SU-DHL-6 (cell line): ENCODE results near the gene PBLD.
"Not testable (repeated sequence)": the region's sequence is repeated elsewhere in the genome, so short reads cannot be mapped to it uniquely, and the experiment has no call there.

Experiments used
- H2AFZ ChIP-seq: fragments of 200-600 bp; sonication (generic); 2 replicates; pipeline ENCODE4 v1.6.1; 2014; ENCODE audit warnings: low read depth, mild to moderate bottlenecking, moderate library complexity, mixed read lengths, antibody characterized with exemption, low read length; ENCODE audit not compliant: severe bottlenecking
- H3F3A ChIP-seq: fragments of 200-600 bp; shearing (Covaris generic); 2 replicates; pipeline ENCODE4 v1.6.0; 2016; ENCODE audit warnings: antibody characterized with exemption, mild to moderate bottlenecking; ENCODE audit not compliant: insufficient read depth
- H3K27ac ChIP-seq: fragments of 200-600 bp; sonication (generic); 2 replicates; pipeline ENCODE4 v1.5.1; 2016; ENCODE audit warnings: low read depth, mild to moderate bottlenecking, low read length, moderate library complexity, mixed read lengths
- H3K27me3 ChIP-seq: fragments of 200-600 bp; sonication (generic), shearing (Covaris generic); 2 replicates; pipeline ENCODE4 v1.6.0; 2014; ENCODE audit warnings: mild to moderate bottlenecking, low read length
- H3K36me3 ChIP-seq: fragments of 200-600 bp; sonication (generic); 2 replicates; pipeline ENCODE4 v1.6.1; 2014; ENCODE audit warnings: mild to moderate bottlenecking, low read length, mixed read lengths
- H3K4me2 ChIP-seq: fragments of 300-600, 200-600 bp; shearing (Covaris generic), sonication (generic); 2 replicates; pipeline ENCODE4 v1.6.0; 2014; ENCODE audit warnings: low read length, low read depth, mild to moderate bottlenecking; ENCODE audit not compliant: poor library complexity, severe bottlenecking
- H3K4me3 ChIP-seq: fragments of 200-600 bp; sonication (generic); 2 replicates; pipeline ENCODE4 v1.5.1; 2014; ENCODE audit warnings: antibody characterized with exemption, low read length, mild to moderate bottlenecking, mixed read lengths; ENCODE audit not compliant: insufficient read depth, poor library complexity, severe bottlenecking
- H3K79me2 ChIP-seq: fragments of 200-600 bp; sonication (generic); 2 replicates; pipeline ENCODE4 v1.6.1; 2014; ENCODE audit warnings: mild to moderate bottlenecking, low read length, moderate library complexity; ENCODE audit not compliant: insufficient read depth
- H3K9ac ChIP-seq: fragments of 200-600 bp; sonication (generic); 2 replicates; pipeline ENCODE4 v1.7.0; 2014; ENCODE audit warnings: mild to moderate bottlenecking, low read length
- H3K9me2 ChIP-seq: fragments of 200-600 bp; sonication (generic); replicated peaks from 2 replicates; pipeline ENCODE4 v1.6.1; 2014; ENCODE audit warnings: low read length; ENCODE audit not compliant: insufficient read depth
- H3K9me3 ChIP-seq: fragments of 200-600 bp; sonication (generic); 2 replicates; pipeline ENCODE4 v1.6.1; 2014; ENCODE audit warnings: low read length, mixed read lengths; ENCODE audit not compliant: insufficient read depth
- H4K20me1 ChIP-seq: fragments of 200-600 bp; sonication (generic); 2 replicates; pipeline ENCODE4 v1.6.1; 2014; ENCODE audit warnings: low read depth, mild to moderate bottlenecking, antibody characterized with exemption, low read length, moderate library complexity, mixed read lengths
- EZH2phosphoT487 ChIP-seq: fragments of 200-600 bp; sonication (generic), shearing (Covaris generic); conservative IDR thresholded peaks from 2 replicates; pipeline ENCODE4 v1.6.1; 2018; ENCODE audit warnings: mild to moderate bottlenecking, antibody characterized with exemption, low read length, moderate library complexity, mixed read lengths
- TF ChIP-seq, protein P1 (sequence below): fragments of 200-600 bp; sonication (generic); IDR thresholded peaks from one replicate; pipeline ENCODE4 v1.5.1; 2017; ENCODE audit warnings: antibody characterized with exemption, mild to moderate bottlenecking, low read length, moderate library complexity; ENCODE audit not compliant: insufficient read depth, poor library complexity, severe bottlenecking

PBLD gene

DNA sequence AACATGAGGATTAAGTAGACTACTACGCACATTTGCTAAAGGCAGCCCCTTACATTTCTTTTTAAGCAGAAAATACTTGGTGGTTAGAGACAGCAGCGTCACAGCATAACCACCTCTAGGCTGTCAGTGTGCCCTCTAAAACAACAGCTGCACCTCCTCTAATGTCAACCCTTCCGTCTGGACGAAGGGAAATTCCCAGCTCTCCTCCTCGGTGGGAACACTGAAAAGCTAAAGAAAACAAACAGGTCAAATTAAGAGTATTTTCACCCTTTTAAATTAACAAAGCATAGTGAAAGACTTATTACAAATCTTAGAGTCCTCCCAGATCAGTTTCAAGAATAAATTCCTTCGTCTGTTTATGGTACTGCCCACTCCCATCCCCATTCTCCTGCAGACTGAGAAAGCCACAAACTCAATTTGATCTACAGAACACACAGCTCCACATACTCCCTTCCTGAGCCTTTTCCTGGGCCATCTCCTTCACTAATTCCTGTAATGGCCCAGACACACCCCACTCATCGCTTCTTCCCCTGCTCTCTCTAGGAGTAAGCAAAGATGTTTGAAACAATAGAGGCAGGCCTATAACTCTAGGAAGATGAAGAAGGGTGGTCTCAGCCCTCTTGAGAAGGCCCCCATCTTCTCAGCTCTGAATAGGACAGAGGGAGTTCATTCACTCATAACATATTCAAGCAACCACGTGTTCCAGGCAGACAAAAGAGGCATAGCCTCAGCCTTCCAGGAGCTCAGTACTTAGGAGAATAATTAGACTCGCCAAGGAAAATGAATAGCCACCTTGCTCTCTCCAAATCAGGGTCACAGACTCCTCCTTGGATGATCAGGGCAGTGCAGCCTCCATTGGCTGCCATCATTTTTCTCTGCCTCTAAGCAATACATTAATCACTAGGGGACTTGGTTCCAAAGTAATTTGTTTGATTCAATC, 48.4 kb downstream of the PBLD start:
- Histone ChIP-seq H3K9me2 (no peaks in the 10 kb centered on the region), H3K9ac (no peak overlapping the region), H2AFZ (no peak overlapping the region), H3K36me3 (no peaks in the 10 kb centered on the region), H3K27ac (no peak overlapping the region), H3F3A (no peaks in the 10 kb centered on the region), H3K27me3 (no peaks in the 10 kb centered on the region), H3K79me2 (no peaks in the 10 kb centered on the region), H3K4me3 (no peak overlapping the region), H3K4me2 (no peak overlapping the region), H4K20me1 (no peaks in the 10 kb centered on the region), H3K9me3 (no peaks in the 10 kb centered on the region)
- TF ChIP-seq, protein P1, sequence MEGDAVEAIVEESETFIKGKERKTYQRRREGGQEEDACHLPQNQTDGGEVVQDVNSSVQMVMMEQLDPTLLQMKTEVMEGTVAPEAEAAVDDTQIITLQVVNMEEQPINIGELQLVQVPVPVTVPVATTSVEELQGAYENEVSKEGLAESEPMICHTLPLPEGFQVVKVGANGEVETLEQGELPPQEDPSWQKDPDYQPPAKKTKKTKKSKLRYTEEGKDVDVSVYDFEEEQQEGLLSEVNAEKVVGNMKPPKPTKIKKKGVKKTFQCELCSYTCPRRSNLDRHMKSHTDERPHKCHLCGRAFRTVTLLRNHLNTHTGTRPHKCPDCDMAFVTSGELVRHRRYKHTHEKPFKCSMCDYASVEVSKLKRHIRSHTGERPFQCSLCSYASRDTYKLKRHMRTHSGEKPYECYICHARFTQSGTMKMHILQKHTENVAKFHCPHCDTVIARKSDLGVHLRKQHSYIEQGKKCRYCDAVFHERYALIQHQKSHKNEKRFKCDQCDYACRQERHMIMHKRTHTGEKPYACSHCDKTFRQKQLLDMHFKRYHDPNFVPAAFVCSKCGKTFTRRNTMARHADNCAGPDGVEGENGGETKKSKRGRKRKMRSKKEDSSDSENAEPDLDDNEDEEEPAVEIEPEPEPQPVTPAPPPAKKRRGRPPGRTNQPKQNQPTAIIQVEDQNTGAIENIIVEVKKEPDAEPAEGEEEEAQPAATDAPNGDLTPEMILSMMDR = no peak
- no peak for TF ChIP-seq EZH2phosphoT487

DNA sequence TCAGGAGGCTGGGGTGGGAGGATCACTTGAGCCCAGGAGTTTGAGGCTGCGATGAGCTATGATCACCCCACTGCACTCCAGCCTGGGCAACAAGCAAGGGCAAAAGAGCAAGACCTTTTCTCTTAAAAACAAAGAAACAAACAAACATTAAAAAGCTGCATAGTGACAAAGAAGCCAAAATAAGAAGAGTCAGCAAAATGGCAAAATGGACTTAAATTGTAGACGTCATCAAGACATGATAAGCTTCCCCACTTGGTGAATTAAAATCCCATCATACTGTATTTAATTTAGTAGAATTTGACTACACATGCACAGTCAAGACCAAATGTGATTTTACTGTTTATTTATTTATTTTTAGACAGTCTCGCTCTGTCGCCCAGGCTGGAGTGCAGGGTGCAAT, 52.0 kb downstream of the PBLD start:
- no peaks in the 10 kb centered on the region for H3K27me3 ChIP-seq
- no peaks in the 10 kb centered on the region for H3K9me2 ChIP-seq
- no peak for TF ChIP-seq EZH2phosphoT487
- TF ChIP-seq, protein P1 = no peak
- no peak overlapping the region for H3K27ac ChIP-seq
- no peak overlapping the region for H2AFZ ChIP-seq
- no peaks in the 10 kb centered on the region for H3K36me3 ChIP-seq
- H3F3A ChIP-seq = no peaks in the 10 kb centered on the region
- H3K79me2 ChIP-seq = no peaks in the 10 kb centered on the region
- no peak overlapping the region for H3K4me3 ChIP-seq
- no peak overlapping the region for H3K9ac ChIP-seq
- no peaks in the 10 kb centered on the region for H4K20me1 ChIP-seq
- peaks cover 19% of the 10 kb centered on the region; the same call in 1 of the 2 replicates for H3K9me3 ChIP-seq
- no peak overlapping the region for H3K4me2 ChIP-seq

DNA sequence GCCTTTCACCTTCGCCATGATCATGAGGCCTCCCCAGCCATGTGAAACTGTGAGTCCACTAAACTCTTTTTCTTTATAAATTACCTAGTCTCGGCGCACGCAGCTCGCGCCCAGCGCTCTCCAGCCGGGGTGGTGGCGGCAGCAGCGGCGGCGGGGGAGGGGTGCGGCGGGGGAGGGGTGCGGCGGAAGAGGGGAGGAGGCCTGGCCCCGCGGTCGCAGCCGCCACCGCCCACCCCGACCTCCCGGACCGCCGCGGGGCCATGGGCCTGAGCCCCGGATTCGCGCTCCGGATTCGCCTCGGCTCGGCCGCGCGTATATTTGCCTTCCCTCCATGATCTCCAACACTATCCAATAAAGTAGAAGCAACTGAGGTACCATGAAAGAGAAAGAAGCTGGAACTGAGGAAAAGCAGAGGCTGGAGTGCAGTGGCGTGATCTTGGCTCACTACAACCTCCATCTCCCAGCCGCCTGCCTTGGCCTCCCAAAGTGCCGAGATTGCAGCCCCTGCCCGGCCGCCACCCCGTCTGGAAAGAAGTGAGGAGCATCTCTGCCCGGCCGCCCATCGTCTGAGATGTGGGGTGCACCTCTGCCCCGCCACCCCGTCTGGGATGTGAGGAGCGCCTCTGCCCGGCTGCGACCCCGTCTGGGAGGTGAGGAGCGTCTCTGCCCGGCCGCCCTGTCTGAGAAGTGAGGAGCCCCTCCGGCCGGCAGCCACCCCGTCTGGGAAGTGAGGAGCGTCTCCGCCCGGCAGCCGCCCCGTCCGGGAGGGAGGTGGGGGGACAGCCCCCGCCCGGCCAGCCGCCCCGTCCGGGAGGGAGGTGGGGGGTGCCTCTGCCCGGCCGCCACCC, 53.6 kb downstream of the PBLD start:
- H3K9ac ChIP-seq, H3K79me2 ChIP-seq, H4K20me1 ChIP-seq, H3F3A ChIP-seq, H3K27ac ChIP-seq, H3K27me3 ChIP-seq, H3K4me2 ChIP-seq, H2AFZ ChIP-seq, H3K4me3 ChIP-seq, H3K9me2 ChIP-seq, H3K36me3 ChIP-seq: not testable (repeated sequence)
- H3K9me3 ChIP-seq = peaks cover 19% of the 10 kb centered on the region; the same call in 1 of the 2 replicates

DNA sequence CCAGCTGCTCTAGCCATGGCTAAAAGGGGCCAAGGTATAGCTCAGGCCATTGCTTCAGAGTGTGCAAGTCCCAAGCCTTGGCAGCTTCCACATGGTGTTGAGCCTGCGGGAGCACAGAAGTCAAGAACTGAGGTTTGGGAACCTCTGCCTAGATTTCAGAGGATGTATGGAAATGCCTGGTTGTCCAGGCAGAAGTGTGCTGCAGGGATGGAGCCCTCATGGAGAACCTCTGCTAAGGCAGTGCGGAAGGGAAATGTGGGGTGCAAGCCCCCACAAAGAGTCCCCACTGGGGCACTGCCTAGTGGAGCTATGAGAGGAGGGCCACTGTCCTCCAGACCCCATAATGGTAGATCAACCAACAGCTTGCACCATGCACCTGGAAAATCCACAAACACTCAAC, 54.9 kb downstream of the PBLD start:
- H3K9me2 ChIP-seq, H3K4me2 ChIP-seq, H3F3A ChIP-seq: not testable (repeated sequence)

More for the DNA sequence above, 54.9 kb downstream of the PBLD start:
- H3K36me3 ChIP-seq, H3K9ac ChIP-seq, H3K4me3 ChIP-seq, H3K27me3 ChIP-seq, H4K20me1 ChIP-seq, H3K27ac ChIP-seq, H2AFZ ChIP-seq, H3K79me2 ChIP-seq: not testable (repeated sequence)
- peaks cover 19% of the 10 kb centered on the region; the same call in 1 of the 2 replicates for H3K9me3 ChIP-seq
